ENCODE results near the gene PHACTR1. TPM values are rescaled to one million over a fixed set of nuclear protein-coding genes. Genes with fewer than 3 reads are reported as not detected.
"Not testable (repeated sequence)": the region's sequence is repeated elsewhere in the genome, so short reads cannot be mapped to it uniquely, and the experiment has no call there.

Gene PHACTR1
- total RNA-seq, 1 experiment from 2014 or later = not detected

- no peak for DNase-seq (ENCODE audit: low read depth)
- in situ Hi-C loops (cut with HindIII; ENCODE audit: low pct_unique_long_range_greater_than_20kb, low sequenced_read_pairs) = no loop called here
Measured at GRCh38 chr6:12735786-12736185, 19.2 kb downstream of the PHACTR1 start.

- in situ Hi-C loops (cut with HindIII; ENCODE audit: low pct_unique_long_range_greater_than_20kb, low sequenced_read_pairs) = no loop called here
- no peak for DNase-seq (ENCODE audit: low read depth)
Measured at GRCh38 chr6:12748411-12748810, 31.8 kb downstream of the PHACTR1 start.

GRCh38 chr6:12748815-12749521 is 32.4 kb downstream of the PHACTR1 start:
- DNase-seq (ENCODE audit: low read depth) = no peak
- in situ Hi-C loops (cut with HindIII; ENCODE audit: low pct_unique_long_range_greater_than_20kb, low sequenced_read_pairs) = no loop called here

- DNase-seq (ENCODE audit: low read depth) = no peak
- in situ Hi-C loops (cut with HindIII; ENCODE audit: low pct_unique_long_range_greater_than_20kb, low sequenced_read_pairs) = no loop called here
Measured at GRCh38 chr6:12749531-12750379, 33.2 kb downstream of the PHACTR1 start.

GRCh38 chr6:12750416-12750815 is 33.8 kb downstream of the PHACTR1 start:
- in situ Hi-C loops (cut with HindIII; ENCODE audit: low pct_unique_long_range_greater_than_20kb, low sequenced_read_pairs) = no loop called here
- DNase-seq (ENCODE audit: low read depth) = no peak

GRCh38 chr6:12751694-12752325 is 35.2 kb downstream of the PHACTR1 start:
- peak; percentile 41 for DNase-seq (ENCODE audit: low read depth)
- in situ Hi-C loops (cut with HindIII; ENCODE audit: low pct_unique_long_range_greater_than_20kb, low sequenced_read_pairs) = no loop called here

GRCh38 chr6:12753036-12753435 is 36.5 kb downstream of the PHACTR1 start:
- DNase-seq (ENCODE audit: low read depth) = no peak
- in situ Hi-C loops (cut with HindIII; ENCODE audit: low pct_unique_long_range_greater_than_20kb, low sequenced_read_pairs) = no loop called here

GRCh38 chr6:12760226-12760625 is 43.7 kb downstream of the PHACTR1 start:
- in situ Hi-C loops (cut with HindIII; ENCODE audit: low pct_unique_long_range_greater_than_20kb, low sequenced_read_pairs) = no loop called here
- DNase-seq (ENCODE audit: low read depth) = no peak

- no peak for DNase-seq (ENCODE audit: low read depth)
- in situ Hi-C loops (cut with HindIII; ENCODE audit: low pct_unique_long_range_greater_than_20kb, low sequenced_read_pairs) = no loop called here
Measured at GRCh38 chr6:12760911-12761310, 44.3 kb downstream of the PHACTR1 start.

- in situ Hi-C loops (cut with HindIII; ENCODE audit: low pct_unique_long_range_greater_than_20kb, low sequenced_read_pairs) = no loop called here
- DNase-seq (ENCODE audit: low read depth) = no peak
Measured at GRCh38 chr6:12761376-12762115, 45.0 kb downstream of the PHACTR1 start.

- in situ Hi-C loops (cut with HindIII; ENCODE audit: low pct_unique_long_range_greater_than_20kb, low sequenced_read_pairs); DNase-seq (ENCODE audit: low read depth): not testable (repeated sequence)
Measured at GRCh38 chr6:12762731-12763434, 46.3 kb downstream of the PHACTR1 start.

GRCh38 chr6:12766365-12766764 is 49.8 kb downstream of the PHACTR1 start:
- DNase-seq (ENCODE audit: low read depth) = no peak

GRCh38 chr6:12767016-12767415 is 50.4 kb downstream of the PHACTR1 start:
- in situ Hi-C loops (cut with HindIII; ENCODE audit: low pct_unique_long_range_greater_than_20kb, low sequenced_read_pairs) = no loop called here
- DNase-seq (ENCODE audit: low read depth) = no peak

More at GRCh38 chr6:12766365-12766764, 49.8 kb downstream of the PHACTR1 start:
- in situ Hi-C loops (cut with HindIII; ENCODE audit: low pct_unique_long_range_greater_than_20kb, low sequenced_read_pairs) = no loop called here

GRCh38 chr6:12769556-12770256 is 53.1 kb downstream of the PHACTR1 start:
- DNase-seq (ENCODE audit: low read depth) = no peak
- in situ Hi-C loops (cut with HindIII; ENCODE audit: low pct_unique_long_range_greater_than_20kb, low sequenced_read_pairs) = no loop called here

GRCh38 chr6:12772416-12772815 is 55.8 kb downstream of the PHACTR1 start:
- in situ Hi-C loops (cut with HindIII; ENCODE audit: low pct_unique_long_range_greater_than_20kb, low sequenced_read_pairs) = no loop called here
- no peak for DNase-seq (ENCODE audit: low read depth)

GRCh38 chr6:12776291-12776690 is 59.7 kb downstream of the PHACTR1 start:
- in situ Hi-C loops (cut with HindIII; ENCODE audit: low pct_unique_long_range_greater_than_20kb, low sequenced_read_pairs) = no loop called here
- no peak for DNase-seq (ENCODE audit: low read depth)

GRCh38 chr6:12779772-12780171 is 63.2 kb downstream of the PHACTR1 start:
- no peak for DNase-seq (ENCODE audit: low read depth)
- in situ Hi-C loops (cut with HindIII; ENCODE audit: low pct_unique_long_range_greater_than_20kb, low sequenced_read_pairs) = no loop called here

Data from Caki2 (cell line).